HepG2 (cell line): ENCODE results near the gene FBXO4. TPM values are rescaled to one million over a fixed set of nuclear protein-coding genes. Genes with fewer than 3 reads are reported as not detected.

Experiments
- ATAC-seq: fragments of 200-7000 bp; cut with Tn5 transposase; 3 replicates; pipeline ENCODE4 v1.9.1; 2020; ENCODE audit warnings: mild to moderate bottlenecking, moderate library complexity
- BruUV-seq: library from RNA; stranded (reverse); fragments of 400-500 nt; replicated peaks from 2 replicates; lab custom pipeline; 2021; lab: Mats Ljungman, UMichigan
- CTCF ChIA-PET: fragments of 300-600 bp; formaldehyde crosslinking; extraction: SDS; loops from one replicate; lab custom pipeline; 2021; ENCODE audit warnings: low total read pairs, inconsistent platforms, low intra/inter-chr PET ratio; lab: Yijun Ruan, JAX
- POLR2A ChIA-PET: fragments of 350-600 bp; sonication (Branson Sonifier 250); formaldehyde crosslinking; loops from one replicate; lab custom pipeline; 2020; ENCODE audit warnings: antibody characterized with exemption, inconsistent platforms; lab: Yijun Ruan, JAX
- DNase-seq: peaks from one replicate; pipeline ENCODE4 v3.0.0-alpha.2; 2015; ENCODE audit warnings: low spot score
- FAIRE-seq: peaks from 3 replicates; lab custom pipeline; 2011; peaks lifted over from hg19 to GRCh38; lab: Jason Lieb, UNC
- H2AFZ ChIP-seq: one replicate; pipeline ENCODE4 v1.6.1; 2011; ENCODE audit warnings: low read length, inconsistent platforms
- H3K27ac ChIP-seq: fragments of 300-600 bp; 3 replicates; pipeline ENCODE4 v1.8.0; 2011; ENCODE audit warnings: mixed run types, mild to moderate bottlenecking, mixed read lengths, low read length, inconsistent platforms; ENCODE audit not compliant: insufficient read depth; ENCODE audit errors: extremely low read length
- H3K27me3 ChIP-seq, 2 experiments: fragments of 200-600 bp in 1 of 2; 2 replicates in 1 of 2; 3 replicates in 1 of 2; pipeline versions ENCODE4 v1.6.0 to v1.8.0; 2011; ENCODE audit warnings: low read length in 2 of 2, mild to moderate bottlenecking in 2 of 2, moderate library complexity in 2 of 2, inconsistent platforms in 1 of 2; ENCODE audit not compliant: insufficient read depth in 2 of 2, control insufficient read depth in 1 of 2
- H3K36me3 ChIP-seq, 2 experiments: fragments of 200-600 bp in 1 of 2; replicated peaks in 1 of 2; 2 replicates in 1 of 2; 3 replicates in 1 of 2; pipeline versions ENCODE4 v1.5.1 to v1.8.0; 2011; ENCODE audit warnings: low read length in 2 of 2, inconsistent platforms in 1 of 2; ENCODE audit not compliant: insufficient read depth in 2 of 2, control insufficient read depth in 1 of 2
- H3K4me1 ChIP-seq: 2 replicates; pipeline ENCODE4 v1.5.1; 2012; ENCODE audit warnings: low read length, inconsistent platforms; ENCODE audit not compliant: insufficient read depth
- H3K4me2 ChIP-seq: 2 replicates; pipeline ENCODE4 v1.6.0; 2011; ENCODE audit warnings: low read depth, low read length, inconsistent platforms
- H3K4me3 ChIP-seq, 3 experiments: fragments of 200-600 bp in 1 of 3; sonication (generic), shearing (Covaris generic) in 1 of 3; replicated peaks in 1 of 3; 2 replicates each; pipeline ENCODE4 v1.5.1; 2011 to 2016; ENCODE audit warnings: low read length in 3 of 3, inconsistent platforms in 2 of 3, low read depth in 2 of 3, mild to moderate bottlenecking in 2 of 3, control low read depth in 1 of 3, mixed read lengths in 1 of 3; ENCODE audit not compliant: insufficient read depth in 1 of 3
- H3K79me2 ChIP-seq: one replicate; pipeline ENCODE4 v1.6.1; 2011; ENCODE audit warnings: low read length, inconsistent platforms; ENCODE audit not compliant: insufficient read depth
- H3K9ac ChIP-seq: 2 replicates; pipeline ENCODE4 v1.6.0; 2011; ENCODE audit warnings: mild to moderate bottlenecking, low read depth, low read length, inconsistent platforms; ENCODE audit not compliant: insufficient read depth
- H3K9me3 ChIP-seq: 2 replicates; pipeline ENCODE4 v1.5.1; 2012; ENCODE audit warnings: mild to moderate bottlenecking, low read length
- H4K20me1 ChIP-seq: 2 replicates; pipeline ENCODE4 v1.6.0; 2011; ENCODE audit warnings: inconsistent platforms, mild to moderate bottlenecking, low read length, moderate library complexity; ENCODE audit not compliant: insufficient read depth
- ARNTL ChIP-seq: sonication (generic); formaldehyde crosslinking; IDR thresholded peaks from 2 replicates; pipeline ENCODE4 v1.4.0; 2020; ENCODE audit warnings: mild to moderate bottlenecking, missing genetic modification reagents
- CENPX ChIP-seq: sonication (generic); formaldehyde crosslinking; IDR thresholded peaks from 2 replicates; pipeline ENCODE4 v1.9.0; 2021; ENCODE audit warnings: mild to moderate bottlenecking, missing genetic modification reagents, moderate library complexity
- GATAD1 ChIP-seq: IDR thresholded peaks from 2 replicates; pipeline ENCODE4 v1.6.1; 2016; ENCODE audit warnings: missing genetic modification reagents, missing compliant biosample characterization
- IRF9 ChIP-seq: sonication (generic); formaldehyde crosslinking; IDR thresholded peaks from 2 replicates; pipeline ENCODE4 v1.8.0; 2022; ENCODE audit warnings: missing genetic modification reagents, mild to moderate bottlenecking, borderline replicate concordance
- MLXIP ChIP-seq: sonication (generic); formaldehyde crosslinking; IDR thresholded peaks from 2 replicates; pipeline ENCODE4 v1.9.0; 2021; ENCODE audit warnings: missing genetic modification reagents, borderline replicate concordance
- PLSCR1 ChIP-seq: sonication (generic); formaldehyde crosslinking; IDR thresholded peaks from 2 replicates; pipeline ENCODE4 v1.5.0; 2020; ENCODE audit warnings: missing genetic modification reagents, mild to moderate bottlenecking, borderline replicate concordance
- REPIN1 ChIP-seq: sonication (generic); formaldehyde crosslinking; IDR thresholded peaks from 2 replicates; pipeline ENCODE4 v1.8.0; 2022; ENCODE audit warnings: missing genetic modification reagents, low read depth, mild to moderate bottlenecking, borderline replicate concordance
- ZBTB43 ChIP-seq: sonication (generic); formaldehyde crosslinking; conservative IDR thresholded peaks from 2 replicates; pipeline ENCODE4 v1.4.0; 2020; ENCODE audit warnings: missing genetic modification reagents
- ZNF205 ChIP-seq: IDR thresholded peaks from 2 replicates; pipeline ENCODE4 v1.6.1; 2018; ENCODE audit warnings: missing biosample characterization, missing genetic modification reagents
- ZNF615 ChIP-seq: sonication (generic); formaldehyde crosslinking; IDR thresholded peaks from 2 replicates; pipeline ENCODE4 v1.5.0; 2020; ENCODE audit warnings: mild to moderate bottlenecking, missing genetic modification reagents, borderline replicate concordance
- ZNF616 ChIP-seq: sonication (generic); formaldehyde crosslinking; IDR thresholded peaks from 2 replicates; pipeline ENCODE4 v1.5.0; 2020; ENCODE audit warnings: low read depth, mild to moderate bottlenecking, missing genetic modification reagents
- WGBS: methylation state at CpG from one replicate; pipeline ENCODE4 v1.1.6; 2017; ENCODE audit warnings: low lambda C conversion rate; 5-methylcytosine and 5-hydroxymethylcytosine counted together
- in situ Hi-C: cut with HindIII; loops from 2 replicates; pipeline ENCODE4 v1.10.0; 2017; ENCODE audit warnings: low pct_unique_long_range_greater_than_20kb; ENCODE audit not compliant: extremely low pct_ligation_motif_present
- intact Hi-C: fragments of 100-400 bp; cut with micrococcal nuclease; formaldehyde crosslinking; loops from one replicate; pipeline ENCODE4 v1.10.0; 2022; ENCODE audit not compliant: unreplicated experiment
- polyA plus RNA-seq, 8 experiments: library from polyadenylated mRNA; depleted of rRNA in 3 of 8; stranded (reverse) in 7 of 8; unstranded in 1 of 8; fragments of >200 nt; fragmentation: Illumina TruSeq in 4 of 8; extraction: Trizol in 4 of 8; gene quantifications; 2 replicates each; pipeline versions ENCODE4 v1.2.1 to v1.2.3, GENCODE V29; 2011 to 2016; ENCODE audit warnings: low read depth in 4 of 8, missing spikeins in 1 of 8, mixed read lengths in 1 of 8; ENCODE audit not compliant: insufficient read depth in 1 of 8
- total RNA-seq, 5 experiments: library from RNA; depleted of rRNA; stranded (reverse); fragments of >200 nt; fragmentation: Illumina TruSeq; extraction: Trizol; gene quantifications; 2 replicates each; pipeline ENCODE4 v1.2.3, GENCODE V29; 2016; ENCODE audit warnings: low read depth in 1 of 5

Gene FBXO4
- total and polyA plus RNA-seq, 2 of the 13 experiments (the other 11 are each of a cell fraction or from before 2014, with no cell fraction given) = 5.2 to 16.4 TPM

GRCh38 chr5:41966401-41967105, 41.5 kb downstream of the FBXO4 start:
- no peak overlapping the region for H3K4me2 ChIP-seq
- no peak overlapping the region for H3K4me3 ChIP-seq
- ATAC-seq (no peak), DNase-seq (no peak), FAIRE-seq (no peak)
- H3K27ac ChIP-seq = no peak overlapping the region
- no peak overlapping the region for H2AFZ ChIP-seq
- no peak overlapping the region for H3K9ac ChIP-seq
- WGBS = 54% methylated on average over 6 of the region's 6 CpGs
- H3K36me3 ChIP-seq = no peaks in the 10 kb centered on the region
- H3K9me3 ChIP-seq = peaks cover 1% of the 10 kb centered on the region; the same call in 1 of the 2 replicates
- in situ Hi-C loops (no loop called here), intact Hi-C loops (no loop called here)
- H3K79me2 ChIP-seq = no peaks in the 10 kb centered on the region
- H3K27me3 ChIP-seq = no peaks in the 10 kb centered on the region
- no peaks in the 10 kb centered on the region for H4K20me1 ChIP-seq
- ChIA-PET POLR2A (no interaction called here), CTCF (no interaction called here)
- no peaks in the 10 kb centered on the region for H3K4me1 ChIP-seq
- BruUV-seq = no TSS peak
- TF ChIP-seq ARNTL (CRISPR knock-in tag) (no peak), ZBTB43 (CRISPR knock-in tag) (no peak), PLSCR1 (CRISPR knock-in tag) (no peak), MLXIP (no peak), CENPX (CRISPR knock-in tag) (no peak), IRF9 (CRISPR knock-in tag) (no peak), REPIN1 (CRISPR knock-in tag) (no peak), GATAD1 (CRISPR knock-in tag) (no peak), ZNF616 (CRISPR knock-in tag) (no peak), ZNF205 (CRISPR knock-in tag) (no peak), ZNF615 (no peak)
